ENCODE data around the gene VPS37C. TPM values are rescaled to one million over a fixed set of nuclear protein-coding genes. Genes with fewer than 3 reads are reported as not detected.

The VPS37C gene
- total RNA-seq, 1 experiment from 2014 or later: 19.0 TPM

DNA sequence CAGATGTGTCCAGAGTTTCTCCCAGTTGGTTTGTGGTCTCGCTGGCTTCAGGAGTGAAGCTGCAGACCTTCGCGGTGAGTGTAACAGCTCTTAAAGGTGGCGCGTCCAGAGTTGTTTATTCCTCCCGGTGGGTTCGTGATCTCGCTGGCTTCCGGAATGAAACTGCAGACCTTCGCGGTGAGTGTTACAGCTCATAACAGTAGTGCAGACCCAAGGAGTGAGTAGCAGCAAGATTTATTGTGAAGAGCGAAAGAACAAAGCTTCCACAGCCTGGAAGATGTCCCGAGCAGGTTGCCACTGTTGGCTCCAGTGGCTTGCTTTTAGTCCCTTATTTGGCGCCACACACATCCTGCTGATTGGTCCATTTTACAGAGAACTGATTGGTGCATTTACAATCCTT is 40.2 kb upstream of the VPS37C start:
- Histone ChIP-seq H3K4me1 (ENCODE audit: insufficient read depth, low read length) (no peaks in the 10 kb centered on the region), H2AK5ac (ENCODE audit: insufficient read length, low read length) (no peak overlapping the region), H3K27me3 (ENCODE audit: insufficient read depth, low read length) (no peaks in the 10 kb centered on the region), H4K8ac (replicated peaks; ENCODE audit: insufficient read length, low read depth, low read length) (no peak overlapping the region), H2BK5ac (ENCODE audit: insufficient read length, low read length) (no peak overlapping the region), H4K91ac (ENCODE audit: insufficient read length, low read depth, low read length) (no peak overlapping the region), H3K79me2 (ENCODE audit: insufficient read depth, low read length) (no peaks in the 10 kb centered on the region), H3K56ac (ENCODE audit: insufficient read length, low read depth, low read length) (no peak overlapping the region), H2BK12ac (ENCODE audit: insufficient read length, low read depth, low read length) (no peak overlapping the region), H2BK15ac (ENCODE audit: low read depth, low read length) (no peak overlapping the region), H2BK120ac (ENCODE audit: low read depth, low read length, poor library complexity, severe bottlenecking) (no peak overlapping the region), H3K4me2 (ENCODE audit: insufficient read depth, insufficient read length, low read length) (no peak overlapping the region), H3K14ac (ENCODE audit: insufficient read depth, low read length) (no peak overlapping the region), H4K5ac (ENCODE audit: insufficient read length, low read depth, low read length) (no peak overlapping the region), H3K23ac (ENCODE audit: insufficient read length, low read depth, low read length) (no peak overlapping the region), H3K4ac (ENCODE audit: low read depth, low read length) (no peak overlapping the region), H3K79me1 (ENCODE audit: insufficient read depth, low read depth, low read length, poor library complexity, severe bottlenecking) (no peaks in the 10 kb centered on the region), H4K20me1 (ENCODE audit: control insufficient read depth, insufficient read depth, insufficient read length) (no peaks in the 10 kb centered on the region), H3T11ph (ENCODE audit: low read length) (no peak overlapping the region), H3K9me3 (ENCODE audit: control insufficient read depth, low read depth, low read length) (no peaks in the 10 kb centered on the region), H2BK20ac (ENCODE audit: low read depth, low read length, poor library complexity, severe bottlenecking) (no peak overlapping the region), H3K18ac (ENCODE audit: insufficient read length, low read depth, low read length) (no peak overlapping the region), H2AFZ (ENCODE audit: low read length) (no peak overlapping the region), H3K23me2 (ENCODE audit: insufficient read length, low read depth, low read length, poor library complexity, severe bottlenecking) (no peaks in the 10 kb centered on the region), H3K9ac (ENCODE audit: extremely low read depth, insufficient read length, low read length) (no peak overlapping the region), H3K27ac (ENCODE audit: insufficient read length, low read depth, low read length) (no peak overlapping the region)
- H3K36me3 Mint-ChIP-seq (ENCODE audit: insufficient read depth in 1 of 3, low read depth in 3 of 3): no peaks in the 10 kb centered on the region; a peak in 1 of 7 replicates
- peaks cover 3 to 15% of the 10 kb centered on the region in 2 experiments for H3K4me1 Mint-ChIP-seq
- no peak overlapping the region for H3K27ac Mint-ChIP-seq
- TF ChIP-seq, protein P1, sequence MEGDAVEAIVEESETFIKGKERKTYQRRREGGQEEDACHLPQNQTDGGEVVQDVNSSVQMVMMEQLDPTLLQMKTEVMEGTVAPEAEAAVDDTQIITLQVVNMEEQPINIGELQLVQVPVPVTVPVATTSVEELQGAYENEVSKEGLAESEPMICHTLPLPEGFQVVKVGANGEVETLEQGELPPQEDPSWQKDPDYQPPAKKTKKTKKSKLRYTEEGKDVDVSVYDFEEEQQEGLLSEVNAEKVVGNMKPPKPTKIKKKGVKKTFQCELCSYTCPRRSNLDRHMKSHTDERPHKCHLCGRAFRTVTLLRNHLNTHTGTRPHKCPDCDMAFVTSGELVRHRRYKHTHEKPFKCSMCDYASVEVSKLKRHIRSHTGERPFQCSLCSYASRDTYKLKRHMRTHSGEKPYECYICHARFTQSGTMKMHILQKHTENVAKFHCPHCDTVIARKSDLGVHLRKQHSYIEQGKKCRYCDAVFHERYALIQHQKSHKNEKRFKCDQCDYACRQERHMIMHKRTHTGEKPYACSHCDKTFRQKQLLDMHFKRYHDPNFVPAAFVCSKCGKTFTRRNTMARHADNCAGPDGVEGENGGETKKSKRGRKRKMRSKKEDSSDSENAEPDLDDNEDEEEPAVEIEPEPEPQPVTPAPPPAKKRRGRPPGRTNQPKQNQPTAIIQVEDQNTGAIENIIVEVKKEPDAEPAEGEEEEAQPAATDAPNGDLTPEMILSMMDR (conservative IDR thresholded peaks at IDR 0.05): no peak
- no peak for DNase-seq
- WGBS (ENCODE audit: extremely low coverage, insufficient read length, low lambda C conversion rate): no CpG with 5 or more reads among the region's 14 CpGs
- H3K4me3 Mint-ChIP-seq: no peak overlapping the region
- H3K9me3 Mint-ChIP-seq: peaks cover 5% of the 10 kb centered on the region in 2 experiments; a peak in 2 of 5 replicates
- peaks cover 9% of the 10 kb centered on the region for H3K27me3 Mint-ChIP-seq (ENCODE audit: low read depth)
